GM10266 (cell line): Measurements from ENCODE around the gene IRF1.

Experiments
- DNase-seq: peaks from one replicate; pipeline ENCODE4 v3.0.0; 2012; ENCODE audit errors: extremely low spot score
- TF ChIP-seq, protein P1 (sequence below): IDR thresholded peaks from 2 replicates; pipeline ENCODE4 v1.5.1; 2012; ENCODE audit warnings: mild to moderate bottlenecking, low read depth; ENCODE audit not compliant: control insufficient read depth, insufficient read depth; ENCODE audit errors: missing control alignments

The IRF1 gene

DNA sequence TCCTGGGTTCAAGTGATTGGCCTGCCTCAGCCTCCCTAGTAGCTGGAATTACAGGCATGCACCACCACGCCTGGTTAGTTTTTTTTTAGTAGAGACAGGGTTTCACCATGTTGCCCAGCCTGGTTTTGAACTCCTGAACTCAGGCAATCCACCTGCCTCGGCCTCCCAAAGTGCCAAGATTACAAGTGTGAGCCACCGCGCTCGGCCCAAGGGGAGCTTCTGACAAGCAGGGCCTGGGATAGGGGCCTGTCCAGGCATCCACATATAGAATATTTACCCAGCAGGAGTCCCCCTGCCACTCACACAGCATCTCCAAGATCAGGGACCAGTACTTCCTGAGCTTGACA, 10.1 kb downstream of the IRF1 start:
- TF ChIP-seq, protein P1, sequence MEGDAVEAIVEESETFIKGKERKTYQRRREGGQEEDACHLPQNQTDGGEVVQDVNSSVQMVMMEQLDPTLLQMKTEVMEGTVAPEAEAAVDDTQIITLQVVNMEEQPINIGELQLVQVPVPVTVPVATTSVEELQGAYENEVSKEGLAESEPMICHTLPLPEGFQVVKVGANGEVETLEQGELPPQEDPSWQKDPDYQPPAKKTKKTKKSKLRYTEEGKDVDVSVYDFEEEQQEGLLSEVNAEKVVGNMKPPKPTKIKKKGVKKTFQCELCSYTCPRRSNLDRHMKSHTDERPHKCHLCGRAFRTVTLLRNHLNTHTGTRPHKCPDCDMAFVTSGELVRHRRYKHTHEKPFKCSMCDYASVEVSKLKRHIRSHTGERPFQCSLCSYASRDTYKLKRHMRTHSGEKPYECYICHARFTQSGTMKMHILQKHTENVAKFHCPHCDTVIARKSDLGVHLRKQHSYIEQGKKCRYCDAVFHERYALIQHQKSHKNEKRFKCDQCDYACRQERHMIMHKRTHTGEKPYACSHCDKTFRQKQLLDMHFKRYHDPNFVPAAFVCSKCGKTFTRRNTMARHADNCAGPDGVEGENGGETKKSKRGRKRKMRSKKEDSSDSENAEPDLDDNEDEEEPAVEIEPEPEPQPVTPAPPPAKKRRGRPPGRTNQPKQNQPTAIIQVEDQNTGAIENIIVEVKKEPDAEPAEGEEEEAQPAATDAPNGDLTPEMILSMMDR = no peak
- DNase-seq = no peak

- TF ChIP-seq, protein P1 = no peak
- no peak for DNase-seq
These were observed 10.5 kb downstream of the IRF1 start for GRCh38 chr5:132480042-132480441.

- DNase-seq = no peak
- TF ChIP-seq, protein P1 = no peak
These were observed 11.2 kb downstream of the IRF1 start for GRCh38 chr5:132479111-132479951.

DNA sequence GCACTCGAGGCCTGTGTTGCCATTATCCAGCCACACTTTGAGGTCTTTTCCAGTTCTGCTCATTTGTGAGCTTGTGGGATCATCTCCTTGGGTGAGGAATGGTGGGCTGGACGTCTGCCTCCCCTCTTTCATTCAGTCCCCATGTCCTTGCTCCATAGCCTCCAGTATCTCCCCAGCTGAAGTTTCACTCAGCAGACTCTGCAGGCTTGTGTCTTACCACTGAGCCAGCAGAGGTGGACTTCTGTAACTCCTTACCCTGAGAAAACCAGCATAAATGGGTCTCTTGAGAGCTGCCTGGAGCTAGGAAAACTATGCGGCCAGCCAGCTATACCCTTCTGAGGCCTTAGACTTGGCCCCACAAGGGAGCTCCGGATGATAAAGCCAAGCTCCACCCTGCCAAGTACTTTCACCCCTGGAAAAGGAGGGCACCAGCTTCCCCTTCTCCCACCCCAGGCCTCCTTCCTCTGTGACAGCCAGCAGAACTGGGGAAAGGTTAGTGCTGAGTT, 12.2 kb downstream of the IRF1 start:
- TF ChIP-seq, protein P1 = no peak
- no peak for DNase-seq

- TF ChIP-seq, protein P1 = no peak
- DNase-seq = no peak
These were observed 12.7 kb downstream of the IRF1 start for GRCh38 chr5:132477784-132478365.

GRCh38 chr5:132476876-132477781, 13.4 kb downstream of the IRF1 start:
- DNase-seq = no peak
- TF ChIP-seq, protein P1 = no peak
